GM21360 (cell line): ENCODE data around the gene RNF227.
"Not testable (repeated sequence)": the region's sequence is repeated elsewhere in the genome, so short reads cannot be mapped to it uniquely, and the experiment has no call there.

Experiments used
- ATAC-seq: cut with Tn5 transposase; IDR thresholded peaks from one replicate; pipeline ENCODE4 v1.9.1; 2021; ENCODE audit warnings: mild to moderate bottlenecking, moderate library complexity; ENCODE audit not compliant: unreplicated experiment

RNF227 gene

DNA sequence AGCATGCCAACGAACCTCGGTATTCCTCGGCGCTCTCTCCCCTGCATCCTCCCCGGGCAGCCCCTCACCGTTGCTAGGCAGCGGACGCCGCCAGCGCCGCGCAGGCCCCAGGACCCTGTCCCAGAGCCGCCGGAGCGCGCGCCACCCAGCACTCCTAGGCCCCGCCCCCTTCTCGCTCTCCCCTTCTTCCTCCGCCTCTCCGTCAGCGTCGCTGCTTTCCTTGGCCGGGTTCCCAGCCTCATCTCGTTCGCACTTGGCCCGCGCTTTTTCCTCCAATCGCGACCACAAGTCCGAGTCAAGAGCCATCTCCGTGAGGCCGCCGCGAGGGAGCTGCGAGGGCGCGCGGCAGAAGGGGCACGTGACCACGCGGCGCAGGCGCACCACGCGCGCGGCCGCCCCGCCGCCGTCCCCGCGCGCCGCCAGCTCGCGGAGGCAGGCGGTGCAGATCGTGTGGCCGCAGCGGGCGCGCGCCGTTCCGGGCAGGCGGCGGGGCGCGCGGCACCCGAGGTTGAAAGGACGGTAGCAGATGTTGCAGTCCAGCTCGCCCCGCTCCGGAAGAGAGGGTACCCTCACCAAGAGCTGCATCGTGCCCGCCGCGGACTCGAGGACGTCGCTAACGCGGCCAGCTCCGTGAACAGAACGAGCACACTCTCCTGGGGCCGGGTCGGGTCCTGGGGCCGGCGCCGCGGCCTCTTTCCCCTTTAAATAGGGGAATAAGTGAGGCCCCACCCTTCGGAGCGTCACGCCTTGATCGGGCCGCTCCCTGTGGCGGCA lies at the start of gene RNF227:
Gene RNF227 (minus strand): TSS at position 679 of the 774 bp plus-strand sequence. CDS start 94 bp downstream, at position 585.
- peak; percentile 79 for ATAC-seq

DNA sequence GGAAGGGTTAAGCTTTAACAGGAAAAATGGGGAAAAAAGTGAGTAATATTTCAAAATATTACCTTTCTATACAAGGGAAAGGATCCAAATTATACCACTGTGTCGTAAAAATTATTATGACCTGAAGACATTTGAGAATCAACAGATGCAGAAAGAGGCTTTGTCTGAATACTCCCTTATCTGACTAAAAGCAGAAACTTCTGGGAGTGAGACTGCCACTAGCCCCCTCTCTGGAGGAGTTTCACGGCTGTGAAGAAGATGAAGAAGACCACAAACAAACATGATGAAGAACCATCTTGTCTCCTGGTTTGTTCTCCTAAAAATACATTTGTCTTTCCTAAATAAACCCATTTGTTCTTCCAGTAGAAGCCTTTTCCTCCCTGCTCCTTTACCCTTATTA lies 45.3 kb upstream of the RNF227 start:
- no peak for ATAC-seq

DNA sequence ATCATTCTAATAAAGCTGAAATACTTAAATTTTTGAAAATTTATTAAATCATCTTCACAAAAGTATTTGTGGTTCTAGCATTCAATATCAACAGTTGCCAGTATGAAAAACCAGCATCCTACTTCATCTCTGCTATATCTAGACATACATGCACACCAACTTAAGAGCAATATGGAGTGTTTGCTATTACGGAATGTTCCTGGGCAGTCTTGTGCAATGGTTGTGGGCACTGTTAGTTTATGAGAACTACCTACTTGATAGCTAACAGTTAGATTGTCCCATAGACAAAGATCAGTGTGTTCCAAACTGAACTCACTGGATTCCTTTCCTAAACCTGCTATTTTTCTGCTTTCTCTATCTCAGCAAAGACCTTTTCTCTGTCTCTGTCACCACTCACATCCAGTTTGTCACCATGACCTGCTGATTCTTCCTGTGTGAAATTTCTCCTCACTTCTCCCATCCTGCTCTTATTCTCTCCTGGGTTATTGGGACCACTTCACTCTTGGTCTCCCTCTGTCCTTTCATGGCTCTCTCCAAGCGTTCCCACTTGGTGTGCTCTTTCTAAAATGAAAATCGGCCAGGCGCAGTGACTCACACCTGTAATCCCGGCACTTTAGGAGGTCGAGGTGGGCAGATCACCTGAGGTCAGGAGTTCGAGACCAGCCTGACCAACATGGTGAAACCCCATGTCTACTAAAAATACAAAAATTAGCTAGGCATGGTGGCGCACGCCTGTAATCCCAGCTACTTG lies 43.6 kb upstream of the RNF227 start:
- ATAC-seq = no peak

DNA sequence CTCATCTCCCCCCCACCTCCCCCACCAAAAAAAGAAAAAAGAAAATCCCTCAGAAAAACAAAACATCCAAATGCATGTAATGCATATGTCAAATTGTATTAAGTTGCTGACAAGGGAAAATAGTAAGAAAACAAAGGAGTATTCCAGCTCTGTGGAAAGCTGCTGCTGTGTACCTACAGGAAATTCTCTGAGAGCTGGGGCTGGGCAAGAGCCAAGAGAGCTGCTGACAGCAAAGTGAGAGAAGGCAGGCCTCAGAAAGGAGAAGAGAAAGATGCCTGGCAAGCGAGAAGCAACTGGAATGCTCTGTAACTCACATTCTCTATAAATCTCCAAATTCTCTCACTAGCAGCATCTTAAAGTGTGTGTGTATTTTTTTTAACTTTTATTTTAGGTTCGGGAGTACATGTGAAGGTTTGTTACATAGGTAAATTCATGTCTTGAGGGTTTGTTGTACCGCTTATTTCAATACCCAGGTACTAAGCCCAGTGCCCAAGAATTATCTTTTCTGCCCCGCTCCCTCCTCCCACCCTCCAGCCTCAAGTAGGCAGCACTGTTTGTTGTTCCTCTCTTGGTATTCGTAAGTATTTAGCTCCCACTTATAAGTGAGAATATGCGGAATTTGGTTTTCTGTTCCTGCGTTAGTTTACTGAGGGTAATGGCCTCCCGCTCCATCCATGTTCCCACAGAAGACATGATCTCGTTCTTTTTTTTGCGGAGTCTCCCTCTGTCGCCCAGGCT lies 40.3 kb upstream of the RNF227 start:
- ATAC-seq = no peak

DNA sequence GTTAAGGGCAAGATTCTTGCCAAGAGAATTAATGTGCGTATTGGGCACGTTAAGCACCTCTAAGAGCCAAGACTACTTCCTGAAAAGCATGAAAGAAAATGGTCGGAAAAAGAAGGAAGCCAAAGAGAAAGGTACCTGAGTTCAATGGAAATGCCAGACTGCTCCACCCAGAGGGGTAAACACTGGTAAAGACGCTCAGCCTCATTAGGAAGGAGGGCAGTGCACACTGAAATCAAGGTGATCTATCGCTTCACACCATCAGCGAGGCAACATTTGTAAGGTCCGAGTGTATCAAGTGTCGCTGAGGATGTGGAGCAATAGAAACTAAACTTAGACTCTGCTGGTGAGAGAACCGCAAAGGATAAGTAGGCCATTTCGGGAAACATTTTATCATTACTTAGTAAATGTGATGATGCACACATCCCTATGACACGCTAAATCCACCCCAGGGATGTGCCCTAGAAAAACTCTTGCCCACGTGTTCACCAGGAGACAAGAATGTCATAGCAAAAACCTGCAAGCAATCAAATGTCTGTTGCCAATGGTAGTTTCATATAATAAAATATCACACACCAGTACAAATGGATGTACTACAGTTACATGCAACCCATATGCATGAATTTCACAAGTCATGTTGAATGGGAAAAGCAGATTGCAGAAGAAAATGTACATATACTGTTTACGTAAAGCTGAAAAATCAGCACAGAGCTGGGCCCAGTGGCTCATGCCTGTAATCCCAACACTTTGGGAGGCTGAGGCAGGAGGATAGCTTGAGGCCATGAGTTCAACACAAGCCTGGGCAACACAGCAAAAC lies 39.5 kb upstream of the RNF227 start:
- no peak for ATAC-seq

DNA sequence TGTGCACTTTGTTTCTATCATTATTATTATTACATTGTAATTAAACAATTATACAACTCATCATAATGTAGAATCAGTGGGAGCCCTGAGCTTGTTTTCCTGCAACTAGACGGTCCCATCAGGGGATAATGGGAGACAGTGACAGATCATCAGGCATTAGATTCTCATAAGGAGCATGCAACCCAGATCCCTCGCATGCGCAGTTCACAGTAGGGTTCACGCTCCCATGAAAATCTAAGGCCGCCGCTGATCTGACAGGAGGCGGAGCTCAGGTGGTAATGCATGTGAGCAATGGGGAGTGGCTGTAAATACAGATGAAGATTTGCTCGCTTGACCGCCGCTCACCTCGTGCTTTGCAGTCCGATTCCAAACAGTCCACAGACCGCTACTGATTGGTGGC lies 37.2 kb upstream of the RNF227 start:
- ATAC-seq = not testable (repeated sequence)

DNA sequence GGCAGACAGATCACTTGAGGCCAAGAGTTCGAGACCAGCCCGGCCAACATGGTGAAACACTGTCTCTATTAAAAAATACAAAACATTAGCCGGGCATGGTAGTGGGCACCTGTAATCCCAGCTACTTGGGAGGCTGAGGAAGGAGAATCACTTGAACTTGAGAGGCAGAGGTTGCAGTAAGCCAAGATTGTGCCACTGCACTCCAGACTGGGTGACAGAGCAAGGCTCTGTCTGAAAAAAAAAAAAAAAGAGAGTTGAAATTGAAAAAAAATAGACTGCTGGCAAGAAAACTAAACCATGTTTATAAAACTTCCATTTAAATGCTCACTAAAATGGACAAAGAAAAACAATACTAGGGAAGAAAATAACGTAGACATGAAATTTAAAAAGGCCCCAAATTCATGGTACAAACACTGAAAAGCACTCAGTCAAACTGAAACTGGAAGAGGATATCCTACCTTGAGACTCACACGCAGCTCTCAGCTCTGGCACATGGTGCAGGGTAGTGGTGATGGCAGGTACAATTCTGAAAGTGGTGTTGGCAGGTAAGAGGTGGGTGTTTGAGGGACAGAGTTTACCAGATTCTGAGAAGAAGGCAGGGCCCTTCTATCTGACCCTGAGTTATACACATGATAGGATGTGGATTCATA lies 35.2 kb upstream of the RNF227 start:
- ATAC-seq = no peak

DNA sequence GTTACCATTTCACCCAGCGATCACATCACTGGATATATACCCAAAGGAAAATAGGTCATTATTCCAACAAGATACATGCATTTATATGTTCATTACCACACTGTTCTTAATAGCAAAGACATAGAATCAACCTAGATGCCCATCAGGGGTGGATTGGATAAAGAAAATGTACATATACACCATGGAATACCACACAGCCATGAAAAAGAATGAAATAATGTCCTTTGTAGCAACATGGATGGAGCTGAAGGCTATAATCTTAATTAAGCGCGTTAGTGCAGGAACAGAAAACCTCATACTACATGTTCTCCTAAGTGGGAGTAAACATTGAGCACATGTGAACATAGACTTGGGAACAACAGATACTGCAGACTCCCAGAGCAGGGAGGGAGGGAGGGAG lies 34.5 kb upstream of the RNF227 start:
- no peak for ATAC-seq

DNA sequence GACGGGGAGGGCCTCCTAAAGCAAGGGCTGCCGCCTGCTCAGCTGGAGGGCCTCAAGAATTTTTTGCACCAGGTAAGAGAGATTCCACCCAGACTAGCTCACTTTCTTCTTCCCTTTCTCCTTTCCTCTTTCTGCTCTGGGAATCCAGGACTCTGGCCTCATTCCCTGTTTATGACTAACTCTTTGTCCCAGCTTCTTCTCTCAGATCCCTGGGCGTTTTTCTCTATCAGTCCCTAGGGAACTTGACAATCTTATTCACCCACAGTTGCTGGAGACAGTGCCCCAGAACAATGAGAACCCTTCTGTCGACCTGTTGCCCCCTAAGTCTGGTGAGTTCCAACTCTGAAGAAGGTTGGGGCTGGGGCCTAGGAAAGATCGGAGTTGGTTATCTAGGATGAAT lies 31.6 kb upstream of the RNF227 start:
- ATAC-seq = no peak

DNA sequence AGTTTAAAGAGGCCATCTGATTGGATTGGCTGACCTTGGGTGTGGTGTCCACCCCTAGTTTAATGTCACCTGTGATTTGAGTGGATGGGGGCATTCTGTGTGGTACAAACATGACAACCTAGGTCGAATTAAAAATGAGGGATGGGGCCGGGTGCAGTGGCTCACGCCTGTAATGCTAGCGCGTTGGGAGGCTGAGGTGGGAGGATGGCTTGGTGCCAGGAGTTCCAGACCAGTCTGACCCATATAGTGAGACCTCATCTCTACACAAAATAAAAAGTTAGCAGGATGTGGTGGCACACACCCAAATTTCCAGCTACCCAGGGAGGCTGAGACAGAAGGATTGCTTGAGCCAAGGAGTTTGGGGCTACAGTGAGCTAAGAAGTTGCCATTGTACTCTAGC lies 30.4 kb upstream of the RNF227 start:
- no peak for ATAC-seq

DNA sequence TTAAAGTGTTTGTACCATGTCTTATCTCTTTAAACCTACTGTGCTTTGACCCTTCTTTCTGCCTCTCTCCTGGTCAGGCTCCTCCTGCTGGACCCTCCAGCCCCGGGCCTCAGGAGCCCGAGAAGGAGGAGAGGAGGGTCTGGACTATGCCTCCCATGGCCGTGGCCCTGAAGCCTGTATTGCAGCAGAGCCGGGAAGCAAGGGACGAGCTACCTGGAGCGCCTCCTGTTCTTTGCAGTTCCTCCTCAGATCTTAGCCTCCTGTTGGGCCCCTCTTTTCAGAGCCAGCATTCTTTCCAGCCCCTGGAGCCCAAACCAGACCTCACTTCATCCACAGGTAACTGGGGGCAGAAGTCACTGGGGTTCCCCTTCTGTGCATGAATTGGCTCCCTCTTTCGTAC lies 29.6 kb upstream of the RNF227 start:
- ATAC-seq = no peak

DNA sequence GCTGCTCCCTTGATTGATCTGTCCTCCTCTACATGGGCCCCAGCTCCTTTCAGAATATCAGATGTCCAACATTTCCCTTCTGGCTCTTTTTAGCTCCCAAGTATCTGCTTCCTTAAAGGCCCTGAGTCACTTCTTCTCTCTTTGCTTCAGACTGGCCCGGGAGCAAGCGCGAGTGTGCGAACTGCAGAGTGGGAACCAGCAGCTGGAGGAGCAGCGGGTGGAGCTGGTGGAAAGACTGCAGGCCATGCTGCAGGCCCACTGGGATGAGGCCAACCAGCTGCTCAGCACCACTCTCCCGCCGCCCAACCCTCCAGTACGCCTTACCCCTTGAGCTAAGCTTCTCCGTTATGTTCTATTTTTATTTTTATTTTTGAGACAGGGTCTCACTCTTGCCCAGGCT lies 28.2 kb upstream of the RNF227 start:
- ATAC-seq = no peak

DNA sequence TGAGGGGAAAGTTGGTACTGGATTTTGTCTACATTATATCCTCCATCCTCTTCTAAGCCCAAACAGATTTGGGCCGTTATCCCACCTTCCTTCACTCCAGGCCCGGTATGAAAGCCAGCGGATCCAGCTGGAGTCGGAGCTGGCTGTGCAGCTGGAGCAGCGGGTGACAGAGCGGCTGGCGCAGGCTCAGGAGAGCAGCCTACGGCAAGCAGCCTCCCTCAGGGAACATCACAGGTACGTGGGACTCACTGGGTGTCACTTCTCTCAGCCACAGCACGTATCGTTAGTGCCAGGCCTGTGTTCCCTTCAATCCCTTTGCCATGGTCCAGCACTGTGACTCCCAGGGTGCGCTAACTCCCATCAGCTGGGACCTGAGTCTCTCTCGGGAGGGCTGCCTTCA lies 27.2 kb upstream of the RNF227 start:
- no peak for ATAC-seq

DNA sequence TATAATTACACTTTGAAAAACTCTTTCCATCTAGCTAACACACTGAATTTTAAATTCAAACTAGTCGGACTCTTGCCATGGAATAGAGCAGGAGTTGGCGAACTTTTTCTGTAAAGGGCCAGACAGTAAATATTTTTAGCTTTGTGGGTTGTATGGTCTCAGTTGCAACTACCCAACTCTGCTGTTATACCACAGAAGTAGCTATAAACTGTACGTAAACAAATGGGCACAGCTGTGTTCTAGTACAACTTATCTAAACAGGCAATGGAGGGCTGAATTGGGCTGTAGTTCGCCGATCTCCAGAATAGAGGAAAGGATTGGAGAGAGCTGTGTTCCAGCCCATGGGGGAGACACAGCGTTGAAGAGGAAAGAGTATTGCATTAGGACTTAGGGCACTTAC lies 24.7 kb upstream of the RNF227 start:
- no peak for ATAC-seq

DNA sequence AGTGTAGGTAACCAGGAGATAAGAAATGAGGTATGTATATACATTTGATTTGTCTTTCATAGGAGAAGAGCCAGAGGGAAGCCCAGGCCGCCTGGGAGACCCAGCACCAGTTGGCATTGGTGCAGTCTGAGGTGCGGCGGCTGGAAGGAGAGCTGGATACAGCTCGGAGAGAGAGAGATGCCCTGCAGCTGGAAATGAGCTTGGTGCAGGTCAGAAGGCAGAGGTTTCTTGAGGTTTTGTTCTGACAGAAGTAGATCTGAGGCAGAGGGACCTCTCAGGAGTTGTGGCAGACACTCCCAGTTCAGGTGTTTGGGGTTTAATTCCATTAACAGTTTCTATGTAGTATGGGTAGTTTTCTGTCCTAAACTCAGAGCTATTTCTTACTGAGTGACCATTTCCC lies 23.9 kb upstream of the RNF227 start:
- ATAC-seq = no peak

DNA sequence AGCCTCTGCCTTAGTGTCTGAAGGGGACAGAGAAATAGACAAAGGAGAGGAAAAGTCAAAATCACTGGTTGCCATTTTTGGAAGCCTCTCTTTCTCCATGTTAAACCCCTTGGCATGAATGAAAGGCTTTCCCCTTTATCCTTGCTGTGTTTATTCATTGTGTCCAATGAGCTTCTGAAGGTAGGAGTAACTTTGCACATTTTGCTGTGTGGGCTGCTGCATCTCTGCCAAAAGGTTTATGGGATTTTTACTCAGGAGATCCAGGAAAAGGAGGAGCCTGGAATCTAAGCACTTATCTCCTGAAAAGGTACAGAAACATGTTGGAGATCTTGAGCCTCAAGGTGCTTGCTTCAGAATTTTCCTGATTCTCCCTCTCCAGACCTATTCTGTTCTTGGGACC lies 19.8 kb upstream of the RNF227 start:
- no peak for ATAC-seq

DNA sequence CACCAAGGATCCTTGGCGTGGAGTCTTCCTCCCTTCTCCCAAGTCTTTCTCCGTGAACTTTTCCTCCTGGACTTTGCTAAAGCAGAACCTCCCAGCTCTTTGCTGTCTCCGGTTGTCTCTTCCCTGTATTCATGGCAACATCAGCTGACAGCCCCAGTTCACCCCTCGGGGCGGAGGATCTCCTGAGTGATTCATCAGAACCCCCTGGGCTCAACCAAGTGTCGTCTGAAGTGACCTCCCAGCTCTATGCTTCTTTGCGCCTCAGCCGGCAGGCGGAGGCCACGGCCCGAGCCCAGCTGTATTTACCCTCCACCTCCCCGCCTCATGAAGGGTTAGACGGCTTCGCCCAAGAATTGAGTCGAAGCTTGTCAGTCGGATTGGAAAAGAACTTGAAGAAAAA lies 16.9 kb upstream of the RNF227 start:
- ATAC-seq = no peak

DNA sequence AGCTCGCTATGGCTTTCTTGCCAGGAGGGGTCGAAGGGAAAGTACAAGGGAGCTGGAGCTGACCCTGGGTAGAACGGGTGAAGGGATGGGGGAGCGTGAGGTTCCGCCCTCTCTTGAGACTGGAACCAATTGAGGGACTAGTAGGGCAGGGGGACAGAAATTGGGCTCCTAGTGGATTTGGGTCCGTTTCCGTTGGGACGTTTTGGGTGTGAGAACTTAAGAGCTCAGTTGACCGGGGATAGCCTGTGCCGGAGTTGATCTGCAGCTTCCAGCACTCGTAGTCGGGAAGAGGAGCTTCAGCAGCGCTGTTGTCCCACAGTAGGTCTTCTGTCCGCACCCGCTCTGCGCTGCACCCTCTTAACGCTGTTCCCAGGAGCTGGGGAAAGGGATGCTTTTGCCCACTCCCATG lies 16.4 kb upstream of the RNF227 start:
- no peak for ATAC-seq

DNA sequence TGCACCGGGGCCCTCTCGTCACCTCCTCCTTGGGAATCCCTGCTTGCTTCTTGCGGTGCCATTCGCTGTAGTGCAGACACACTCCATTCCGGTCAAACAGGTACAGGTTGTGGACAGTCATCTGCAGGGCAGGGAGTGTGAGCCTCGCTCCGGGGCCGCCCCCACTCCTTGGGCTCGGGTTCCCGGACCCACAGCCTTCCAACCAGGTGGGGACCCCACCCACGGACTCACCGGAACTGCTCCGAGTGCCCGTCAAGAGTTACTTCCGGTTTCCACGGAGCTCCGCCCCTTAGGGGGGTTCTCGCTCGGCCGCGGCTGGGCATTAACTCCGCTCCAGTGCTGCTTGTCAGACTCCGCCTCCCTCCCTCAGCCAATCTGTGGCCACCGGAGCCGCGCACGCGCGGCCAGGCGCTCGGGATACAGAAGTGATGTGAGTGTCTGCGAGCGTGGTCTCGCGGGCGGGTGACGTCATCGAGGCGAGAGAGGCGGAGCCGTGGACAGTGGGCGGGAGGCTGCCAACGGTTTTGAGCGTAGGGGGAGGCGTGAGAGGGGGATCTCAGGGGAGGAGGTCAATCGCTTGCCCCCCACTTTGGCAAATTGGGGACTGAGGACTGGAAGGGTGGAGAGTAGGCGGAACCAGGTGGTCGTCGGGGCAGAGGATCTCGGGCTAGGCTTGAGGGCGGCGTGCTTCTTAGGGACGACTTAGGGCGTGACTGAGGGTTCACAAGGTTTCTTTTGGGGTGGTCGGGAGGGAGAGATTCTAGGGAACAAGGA lies 15.8 kb upstream of the RNF227 start, which contains the start of the genes CNTROB and TRAPPC1:
Gene CNTROB (plus strand): TSS at position 498 of the 774 bp plus-strand sequence. CDS start 874 bp downstream, outside the sequence.
Gene TRAPPC1 (minus strand): TSS at position 238 of the 774 bp plus-strand sequence. CDS start 117 bp downstream, at position 121.
- ATAC-seq = peak; percentile 88
